Upper lobe of left lung (tissue), 6 donors: ENCODE measurements around the gene MUC21. TPM values are rescaled to one million over a fixed set of nuclear protein-coding genes. Genes with fewer than 3 reads are reported as not detected.

Experiments used
- ATAC-seq, 2 donors: fragments of 200-7000 bp; cut with Tn5 transposase; one replicate each; pipeline ENCODE4 v1.9.1; 2022; ENCODE audit warnings: mild to moderate bottlenecking in 2 of 2, moderate library complexity in 2 of 2; ENCODE audit not compliant: low FRiP score in 2 of 2
- DNase-seq, 2 donors: peaks; one replicate each; pipeline ENCODE4 v3.0.0-alpha.2; 2019 to 2020
- H3K27ac ChIP-seq, 4 donors: fragments of 200-600 bp; sonication (generic); one replicate each; pipeline ENCODE4 v1.5.1; 2016 to 2019
- H3K27me3 ChIP-seq, 4 donors: fragments of 200-600 bp; sonication (generic); one replicate each; pipeline ENCODE4 v1.5.1; 2017 to 2019
- H3K36me3 ChIP-seq, 4 donors: fragments of 200-600 bp; sonication (generic); one replicate each; pipeline ENCODE4 v1.5.1; 2016 to 2019
- H3K4me1 ChIP-seq, 4 donors: fragments of 200-600 bp; sonication (generic); one replicate each; pipeline ENCODE4 v1.5.1; 2018 to 2019
- H3K4me3 ChIP-seq, 4 donors: fragments of 200-600 bp; sonication (generic); one replicate each; pipeline ENCODE4 v1.5.1; 2017 to 2019; ENCODE audit warnings: mild to moderate bottlenecking in 2 of 4, moderate library complexity in 1 of 4
- H3K9me3 ChIP-seq, 4 donors: fragments of 200-600 bp; sonication (generic); one replicate each; pipeline ENCODE4 v1.5.1; 2018 to 2019
- EP300 ChIP-seq, 4 donors: sonication (generic); formaldehyde crosslinking; IDR thresholded peaks; one replicate each; pipeline ENCODE4 v1.5.1; 2017; ENCODE audit warnings: antibody characterized with exemption in 4 of 4, control low read depth in 2 of 4
- POLR2A ChIP-seq, 4 donors: fragments of 450-650 bp; IDR thresholded peaks; one replicate each; pipeline ENCODE4 v1.5.1; 2016 to 2017; ENCODE audit warnings: antibody characterized with exemption in 4 of 4, mild to moderate bottlenecking in 2 of 4
- POLR2AphosphoS5 ChIP-seq, 2 donors: sonication (generic); formaldehyde crosslinking; IDR thresholded peaks; one replicate each; pipeline ENCODE4 v1.5.1; 2017; ENCODE audit warnings: antibody characterized with exemption in 2 of 2
- WGBS, 2 donors: methylation state at CpG; one replicate each; pipeline ENCODE4 v1.1.5; 2017 to 2018; 5-methylcytosine and 5-hydroxymethylcytosine counted together
- total RNA-seq, 6 donors: library from RNA; depleted of rRNA in 4 of 6; stranded (reverse); fragments of >200 nt in 4 of 6; gene quantifications; one replicate each; pipeline versions ENCODE4 v1.1.0 to v1.2.1, GENCODE V29; 2016 to 2021
- TF ChIP-seq, protein P1 (sequence below), 6 experiments: fragments of 450-650 bp in 4 of 6; fragments of 200-600 bp in 2 of 6; sonication (generic) in 2 of 6; IDR thresholded peaks; one replicate each; pipeline ENCODE4 v1.5.1; 2016 to 2019; ENCODE audit warnings: antibody characterized with exemption in 6 of 6
- donor health status: DM: no; HTN: no; CAD: no; lungs with moderate emphysema.
- donor health status: DM: no; HTN: yes; CAD: no; lungs with severe emphysema.

The MUC21 gene
- total RNA-seq, 6 donors from 2014 or later = 2.1 to 5.2 (median 3.6) TPM

DNA sequence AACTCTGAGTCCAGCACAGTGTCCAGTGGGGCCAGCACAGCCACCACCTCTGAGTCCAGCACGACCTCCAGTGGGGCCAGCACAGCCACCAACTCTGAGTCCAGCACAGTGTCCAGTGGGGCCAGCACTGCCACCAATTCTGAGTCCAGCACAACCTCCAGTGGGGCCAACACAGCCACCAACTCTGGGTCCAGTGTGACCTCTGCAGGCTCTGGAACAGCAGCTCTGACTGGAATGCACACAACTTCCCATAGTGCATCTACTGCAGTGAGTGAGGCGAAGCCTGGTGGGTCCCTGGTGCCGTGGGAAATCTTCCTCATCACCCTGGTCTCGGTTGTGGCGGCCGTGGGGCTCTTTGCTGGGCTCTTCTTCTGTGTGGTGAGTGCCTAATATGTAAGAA, 3.8 kb downstream of the MUC21 start:
- Histone ChIP-seq H3K36me3 (no peaks in the 10 kb centered on the region), H3K4me3 (no peak overlapping the region), H3K4me1 (peaks cover 0 to 10% (median 2%) of the 10 kb centered on the region in 4 donors), H3K27me3 (no peaks in the 10 kb centered on the region), H3K9me3 (no peaks in the 10 kb centered on the region), H3K27ac (no peak overlapping the region)
- DNase-seq = peak in 1 of 2 donors; percentile 7
- TF ChIP-seq EP300 (IDR thresholded peaks at IDR 0.05) (no peak), POLR2A (IDR thresholded peaks at IDR 0.05) (no peak), POLR2AphosphoS5 (IDR thresholded peaks at IDR 0.05) (no peak)
- TF ChIP-seq, protein P1, sequence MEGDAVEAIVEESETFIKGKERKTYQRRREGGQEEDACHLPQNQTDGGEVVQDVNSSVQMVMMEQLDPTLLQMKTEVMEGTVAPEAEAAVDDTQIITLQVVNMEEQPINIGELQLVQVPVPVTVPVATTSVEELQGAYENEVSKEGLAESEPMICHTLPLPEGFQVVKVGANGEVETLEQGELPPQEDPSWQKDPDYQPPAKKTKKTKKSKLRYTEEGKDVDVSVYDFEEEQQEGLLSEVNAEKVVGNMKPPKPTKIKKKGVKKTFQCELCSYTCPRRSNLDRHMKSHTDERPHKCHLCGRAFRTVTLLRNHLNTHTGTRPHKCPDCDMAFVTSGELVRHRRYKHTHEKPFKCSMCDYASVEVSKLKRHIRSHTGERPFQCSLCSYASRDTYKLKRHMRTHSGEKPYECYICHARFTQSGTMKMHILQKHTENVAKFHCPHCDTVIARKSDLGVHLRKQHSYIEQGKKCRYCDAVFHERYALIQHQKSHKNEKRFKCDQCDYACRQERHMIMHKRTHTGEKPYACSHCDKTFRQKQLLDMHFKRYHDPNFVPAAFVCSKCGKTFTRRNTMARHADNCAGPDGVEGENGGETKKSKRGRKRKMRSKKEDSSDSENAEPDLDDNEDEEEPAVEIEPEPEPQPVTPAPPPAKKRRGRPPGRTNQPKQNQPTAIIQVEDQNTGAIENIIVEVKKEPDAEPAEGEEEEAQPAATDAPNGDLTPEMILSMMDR (IDR thresholded peaks at IDR 0.05) = no peak
- no peak for ATAC-seq
- 87 to 88% methylated on average over 6 of the region's 6 CpGs for WGBS, 2 donors

DNA sequence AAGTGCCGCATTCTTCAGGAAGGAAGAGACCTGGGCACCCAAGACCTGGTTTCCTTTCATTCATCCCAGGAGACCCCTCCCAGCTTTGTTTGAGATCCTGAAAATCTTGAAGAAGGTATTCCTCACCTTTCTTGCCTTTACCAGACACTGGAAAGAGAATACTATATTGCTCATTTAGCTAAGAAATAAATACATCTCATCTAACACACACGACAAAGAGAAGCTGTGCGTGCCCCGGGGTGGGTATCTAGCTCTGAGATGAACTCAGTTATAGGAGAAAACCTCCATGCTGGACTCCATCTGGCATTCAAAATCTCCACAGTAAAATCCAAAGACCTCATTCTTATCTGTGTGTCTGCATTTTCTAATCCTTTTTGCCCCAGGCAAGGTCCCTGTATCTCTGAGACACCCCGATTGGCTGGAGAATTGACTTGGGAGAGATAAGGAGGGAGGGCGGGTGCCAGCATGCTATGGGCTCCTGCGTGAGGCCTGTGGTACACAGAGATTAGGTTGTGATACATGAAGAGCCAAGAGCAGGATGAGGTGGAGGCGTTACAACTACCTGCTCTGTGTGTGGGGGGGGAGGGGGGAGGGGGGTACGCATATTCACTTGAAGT, 4.8 kb downstream of the MUC21 start:
- H3K4me3 ChIP-seq = no peak overlapping the region
- H3K36me3 ChIP-seq = no peaks in the 10 kb centered on the region
- no peak overlapping the region for H3K27ac ChIP-seq
- ATAC-seq (no peak), DNase-seq (no peak)
- 84 to 92% methylated on average over 8 to 9 of the region's 9 CpGs for WGBS, 2 donors
- TF ChIP-seq, protein P1 (IDR thresholded peaks at IDR 0.05) = no peak
- TF ChIP-seq EP300 (IDR thresholded peaks at IDR 0.05) (no peak), POLR2AphosphoS5 (IDR thresholded peaks at IDR 0.05) (no peak), POLR2A (IDR thresholded peaks at IDR 0.05) (no peak)
- no peaks in the 10 kb centered on the region for H3K27me3 ChIP-seq
- H3K9me3 ChIP-seq = no peaks in the 10 kb centered on the region
- H3K4me1 ChIP-seq = peaks cover 0 to 2% (median 0%) of the 10 kb centered on the region in 4 donors

DNA sequence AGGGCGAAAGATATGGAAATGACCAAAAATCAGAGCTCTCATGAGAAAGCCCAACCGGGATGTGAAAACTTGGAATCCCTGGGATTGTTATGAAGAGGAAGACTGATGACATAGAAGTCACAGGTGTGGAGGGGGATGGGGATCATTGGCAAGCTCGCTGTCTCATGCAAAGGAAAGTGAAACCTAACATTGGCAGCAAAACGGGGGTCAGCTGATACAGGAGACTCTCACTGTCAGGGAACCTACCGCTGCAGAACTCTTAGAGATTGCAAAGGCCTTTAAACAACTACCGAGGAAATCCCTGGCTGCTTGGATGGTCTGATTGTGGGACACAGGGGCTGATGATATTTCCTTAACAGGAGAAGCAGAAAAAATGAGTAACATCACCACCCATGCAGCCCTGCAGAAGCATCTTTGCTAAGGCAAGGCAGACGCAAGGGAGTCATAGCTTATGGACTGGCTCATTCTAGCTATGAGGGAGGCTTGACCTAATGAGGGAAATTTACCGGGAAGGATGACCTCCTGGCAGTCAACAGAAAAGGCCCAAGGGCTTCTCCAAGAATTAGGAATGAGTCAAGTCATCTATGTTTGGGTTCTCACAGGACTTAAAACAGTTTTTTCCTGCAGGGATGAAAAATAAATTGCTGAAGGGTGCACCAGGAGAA, 7.0 kb downstream of the MUC21 start:
- H3K4me3 ChIP-seq = no peak overlapping the region
- WGBS, 2 donors = 66 to 73% methylated on average over 8 of the region's 8 CpGs
- no peaks in the 10 kb centered on the region for H3K27me3 ChIP-seq
- no peak for ATAC-seq
- H3K36me3 ChIP-seq = no peaks in the 10 kb centered on the region
- DNase-seq = no peak
- no peaks in the 10 kb centered on the region for H3K9me3 ChIP-seq
- TF ChIP-seq POLR2AphosphoS5 (IDR thresholded peaks at IDR 0.05) = no peak
- TF ChIP-seq, protein P1 (IDR thresholded peaks at IDR 0.05) = no peak
- no peak for TF ChIP-seq EP300 (IDR thresholded peaks at IDR 0.05)
- TF ChIP-seq POLR2A (IDR thresholded peaks at IDR 0.05) = no peak
- no peak overlapping the region for H3K27ac ChIP-seq
- H3K4me1 ChIP-seq = no peaks in the 10 kb centered on the region

DNA sequence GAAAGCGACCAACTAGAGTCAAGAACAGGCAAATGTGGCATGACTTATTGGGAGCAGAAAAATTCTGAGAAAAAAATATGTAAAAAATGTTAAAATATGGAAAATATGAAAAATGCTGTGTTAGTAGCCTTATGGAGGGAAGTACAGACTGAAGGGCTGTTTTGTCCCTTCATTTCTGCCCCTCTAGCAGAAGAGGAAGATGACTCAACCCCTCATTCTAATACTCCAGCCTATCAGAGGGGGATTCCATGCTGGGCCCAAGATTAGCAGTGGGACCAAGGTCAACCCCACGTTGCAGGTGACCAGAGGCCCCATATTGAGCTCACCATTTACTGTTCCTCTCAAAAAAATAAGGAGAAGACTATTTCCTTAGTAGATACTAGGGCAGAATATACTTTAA, 8.4 kb downstream of the MUC21 start:
- no peak overlapping the region for H3K4me3 ChIP-seq
- no peaks in the 10 kb centered on the region for H3K4me1 ChIP-seq
- DNase-seq (no peak), ATAC-seq (no peak)
- no peak overlapping the region for H3K27ac ChIP-seq
- no peaks in the 10 kb centered on the region for H3K9me3 ChIP-seq
- WGBS, 2 donors = 80 to 92% methylated on average over 2 of the region's 2 CpGs
- H3K36me3 ChIP-seq = no peaks in the 10 kb centered on the region
- TF ChIP-seq EP300 (IDR thresholded peaks at IDR 0.05) (no peak), POLR2AphosphoS5 (IDR thresholded peaks at IDR 0.05) (no peak), POLR2A (IDR thresholded peaks at IDR 0.05) (no peak)
- TF ChIP-seq, protein P1 (IDR thresholded peaks at IDR 0.05) = no peak
- H3K27me3 ChIP-seq = no peaks in the 10 kb centered on the region

DNA sequence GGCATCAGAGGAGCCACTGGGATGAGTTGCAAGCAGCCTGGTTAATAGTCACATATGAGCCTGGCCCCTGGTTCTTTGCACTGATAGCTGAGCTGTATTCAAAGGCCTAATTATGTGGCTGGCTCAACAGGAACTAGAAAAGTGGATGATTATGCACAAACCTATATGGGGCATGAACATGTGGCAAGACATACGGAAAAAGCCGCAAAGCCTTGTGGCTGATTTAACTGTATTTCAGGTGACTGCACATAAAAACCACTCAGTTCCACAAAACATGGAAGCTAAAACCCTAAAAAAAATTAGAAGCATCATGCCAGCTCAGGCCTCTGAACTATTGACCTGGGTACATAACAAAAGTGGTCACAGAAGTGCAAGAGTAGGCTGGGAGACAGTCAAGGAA, 13.8 kb downstream of the MUC21 start:
- ATAC-seq = no peak
- H3K4me3 ChIP-seq = no peak overlapping the region
- TF ChIP-seq POLR2AphosphoS5 (IDR thresholded peaks at IDR 0.05) (no peak), EP300 (IDR thresholded peaks at IDR 0.05) (no peak)
- TF ChIP-seq, protein P1 (IDR thresholded peaks at IDR 0.05) = no peak
- H3K36me3 ChIP-seq = no peaks in the 10 kb centered on the region
- H3K27ac ChIP-seq = no peak overlapping the region
- 86 to 89% methylated on average over 2 of the region's 2 CpGs for WGBS, 2 donors
- H3K4me1 ChIP-seq = no peaks in the 10 kb centered on the region
- H3K27me3 ChIP-seq = no peaks in the 10 kb centered on the region
- H3K9me3 ChIP-seq = no peaks in the 10 kb centered on the region
- no peak for DNase-seq
